K562 (cell line): Measurements from ENCODE around the gene LY6G5B. TPM values are rescaled to one million over a fixed set of nuclear protein-coding genes. Genes with fewer than 3 reads are reported as not detected.

Experiments
- BHLHE40 ChIP-seq: IDR thresholded peaks from 2 replicates; pipeline ENCODE4 v1.6.1; 2011; ENCODE audit warnings: low read length, improper control_type of control experiment
- CTBP1 ChIP-seq: fragments of 450-650 bp; IDR thresholded peaks from 2 replicates; pipeline ENCODE4 v1.6.1; 2016; ENCODE audit warnings: borderline replicate concordance
- ELF1 ChIP-seq: fragments of 200-800 bp; sonication (Bioruptor generic); IDR thresholded peaks from 2 replicates; pipeline ENCODE4 v1.6.1; 2016; ENCODE audit warnings: missing genetic modification characterization, missing compliant biosample characterization
- ESRRA ChIP-seq: fragments of 450-650 bp; IDR thresholded peaks from 2 replicates; pipeline ENCODE4 v1.6.1; 2014; ENCODE audit warnings: low read depth, mild to moderate bottlenecking, moderate library complexity, borderline replicate concordance
- ETV5 ChIP-seq: sonication (generic); formaldehyde crosslinking; IDR thresholded peaks from 2 replicates; pipeline ENCODE4 v1.4.0; 2020; ENCODE audit warnings: low read depth, mild to moderate bottlenecking, missing genetic modification reagents
- JUNB ChIP-seq: fragments of 450-650 bp; formaldehyde crosslinking; conservative IDR thresholded peaks from 2 replicates; pipeline ENCODE4 v1.4.0; 2020; ENCODE audit warnings: mild to moderate bottlenecking
- KAT8 ChIP-seq: fragments of 450-650 bp; IDR thresholded peaks from 2 replicates; pipeline ENCODE4 v1.6.1; 2016; ENCODE audit warnings: low read depth, mild to moderate bottlenecking
- NR1H2 ChIP-seq: sonication (generic); formaldehyde crosslinking; IDR thresholded peaks from 2 replicates; pipeline ENCODE4 v1.4.0; 2020; ENCODE audit warnings: mild to moderate bottlenecking, missing genetic modification reagents
- NR2C2 ChIP-seq, 2 experiments: fragments of 200-800 bp in 1 of 2; sonication (Bioruptor generic) in 1 of 2; sonication (generic) in 1 of 2; formaldehyde crosslinking in 1 of 2; IDR thresholded peaks; 2 replicates each; pipeline versions ENCODE4 v1.6.1 to v1.8.0; 2016 to 2022; ENCODE audit warnings: mild to moderate bottlenecking in 1 of 2, missing compliant biosample characterization in 1 of 2, missing genetic modification characterization in 1 of 2, missing genetic modification reagents in 1 of 2
- PHTF2 ChIP-seq: fragments of 250-450 bp; sonication (Bioruptor Pico); IDR thresholded peaks from 2 replicates; pipeline ENCODE4 v1.5.0; 2021; ENCODE audit warnings: mild to moderate bottlenecking
- TAL1 ChIP-seq: fragments of 450-650 bp; IDR thresholded peaks from 2 replicates; pipeline ENCODE4 v1.6.1; 2016; ENCODE audit warnings: mild to moderate bottlenecking
- TBL1XR1 ChIP-seq, 2 experiments: IDR thresholded peaks; 2 replicates each; pipeline ENCODE4 v1.6.1; 2012; ENCODE audit warnings: improper control_type of control experiment in 2 of 2, low read length in 2 of 2, mild to moderate bottlenecking in 1 of 2
- TBP ChIP-seq: optimal IDR thresholded peaks from 2 replicates; pipeline ENCODE3; 2011; ENCODE audit warnings: low read depth, low read length, improper control_type of control experiment
- U2AF1 ChIP-seq: fragments of 200-400 bp; formaldehyde crosslinking; optimal IDR thresholded peaks from 2 replicates; pipeline ENCODE3; 2017; ENCODE audit warnings: mild to moderate bottlenecking, low read depth, low read length, moderate library complexity
- ZNF140 ChIP-seq: fragments of 250-450 bp; sonication (Bioruptor Pico); IDR thresholded peaks from 2 replicates; pipeline ENCODE4 v1.8.0; 2021; ENCODE audit warnings: moderate library complexity, mild to moderate bottlenecking, inconsistent platforms
- ZNF77 ChIP-seq: fragments of 250-450 bp; sonication (Bioruptor Pico); IDR thresholded peaks from 2 replicates; pipeline ENCODE4 v1.5.0; 2020
- polyA plus RNA-seq, 8 experiments: library from polyadenylated mRNA; depleted of rRNA in 4 of 8; stranded (reverse) in 5 of 8; unstranded in 3 of 8; fragments of >200 nt; fragmentation: Nextera tagmentation in 2 of 8; fragmentation: Illumina TruSeq in 1 of 8; extraction: Ambion mirVana in 2 of 8; extraction: Trizol in 1 of 8; gene quantifications; 2 replicates each; pipeline versions ENCODE4 v1.2.1 to v1.2.3, GENCODE V29; 2011 to 2014; ENCODE audit warnings: inconsistent platforms in 1 of 8, missing spikeins in 1 of 8
- total RNA-seq, 7 experiments: library from RNA; depleted of rRNA in 6 of 7; stranded (reverse); fragments of >200 nt in 6 of 7; fragmentation: Illumina TruSeq in 2 of 7; extraction: Trizol in 2 of 7; gene quantifications; 2 replicates each; pipeline versions ENCODE4 v1.2.1 to v1.2.3, GENCODE V29; 2011 to 2021; ENCODE audit warnings: low replicate concordance in 1 of 7
- TF ChIP-seq, protein P1 (sequence below): sonication (generic); formaldehyde crosslinking; IDR thresholded peaks from 2 replicates; pipeline ENCODE4 v1.8.0; 2023; ENCODE audit warnings: mild to moderate bottlenecking, missing genetic modification reagents
- TF ChIP-seq, protein P2 (sequence below), 2 experiments: fragments of 450-650 bp; IDR thresholded peaks; 2 replicates each; pipeline ENCODE4 v1.6.1; 2016
- TF ChIP-seq, protein P3 (sequence below), 2 experiments: fragments of 450-650 bp in 1 of 2; sonication (generic) in 1 of 2; formaldehyde crosslinking; conservative IDR thresholded peaks; 2 replicates each; pipeline versions ENCODE4 v1.4.0 to v1.8.1; 2020 to 2022; ENCODE audit warnings: mild to moderate bottlenecking in 1 of 2, missing genetic modification reagents in 1 of 2
- TF ChIP-seq, protein P4 (sequence below): fragments of 450-650 bp; IDR thresholded peaks from 2 replicates; pipeline ENCODE4 v1.6.1; 2016; ENCODE audit warnings: low read depth, mild to moderate bottlenecking, moderate library complexity
- TF ChIP-seq, protein P5 (sequence below): sonication (generic); formaldehyde crosslinking; IDR thresholded peaks from 2 replicates; pipeline ENCODE4 v1.8.1; 2023; ENCODE audit warnings: mild to moderate bottlenecking, missing genetic modification reagents

Gene LY6G5B
- total and polyA plus RNA-seq, 9 of the 15 experiments (the other 6 are each of a cell fraction or from before 2014, with no cell fraction given), result 6.0 to 27.0 (median 7.5) TPM

DNA sequence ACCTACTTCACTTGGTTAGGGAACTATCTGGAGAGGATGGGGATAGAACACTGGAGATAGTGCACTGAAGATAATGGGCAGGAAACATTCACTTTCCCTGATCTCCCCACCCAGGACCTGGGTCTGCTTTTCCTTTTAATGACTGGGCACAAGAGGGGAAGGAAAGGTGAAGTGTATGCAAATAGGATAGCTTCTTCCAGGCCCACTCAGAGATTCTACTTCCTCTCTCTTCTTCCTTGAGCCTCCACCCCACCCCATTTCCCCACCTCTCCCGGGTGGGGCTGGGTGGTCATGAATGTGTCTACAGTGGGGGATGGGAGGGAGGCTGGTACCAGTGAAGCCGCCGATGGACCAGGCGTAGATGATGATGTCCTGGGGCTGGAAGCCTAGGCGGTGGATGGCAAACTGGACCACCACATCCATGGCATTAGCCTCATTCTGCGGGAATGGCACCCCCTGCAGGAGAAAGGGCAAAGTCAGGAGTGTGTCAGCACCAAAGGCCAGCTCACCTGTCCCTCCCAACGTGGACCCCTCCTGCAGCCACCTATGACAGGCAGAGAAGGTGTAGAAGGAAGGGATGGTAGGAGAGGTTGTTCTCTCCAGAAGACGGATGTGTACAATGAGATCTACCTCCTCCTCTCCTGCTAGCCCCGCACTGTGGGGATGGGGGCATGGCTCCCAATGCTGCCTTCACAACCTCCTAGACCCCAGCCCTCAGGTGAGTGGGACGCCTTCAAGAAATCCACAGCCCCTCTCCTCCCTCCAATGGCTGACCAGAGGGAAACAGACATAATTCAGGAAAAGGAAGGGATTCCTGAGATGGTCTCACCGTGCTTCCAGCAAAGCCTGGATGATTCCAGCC is 19.7 kb downstream of the LY6G5B start (continued):
- TF ChIP-seq, protein P1, sequence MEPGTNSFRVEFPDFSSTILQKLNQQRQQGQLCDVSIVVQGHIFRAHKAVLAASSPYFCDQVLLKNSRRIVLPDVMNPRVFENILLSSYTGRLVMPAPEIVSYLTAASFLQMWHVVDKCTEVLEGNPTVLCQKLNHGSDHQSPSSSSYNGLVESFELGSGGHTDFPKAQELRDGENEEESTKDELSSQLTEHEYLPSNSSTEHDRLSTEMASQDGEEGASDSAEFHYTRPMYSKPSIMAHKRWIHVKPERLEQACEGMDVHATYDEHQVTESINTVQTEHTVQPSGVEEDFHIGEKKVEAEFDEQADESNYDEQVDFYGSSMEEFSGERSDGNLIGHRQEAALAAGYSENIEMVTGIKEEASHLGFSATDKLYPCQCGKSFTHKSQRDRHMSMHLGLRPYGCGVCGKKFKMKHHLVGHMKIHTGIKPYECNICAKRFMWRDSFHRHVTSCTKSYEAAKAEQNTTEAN (CRISPR knock-in tag), result no peak
- TF ChIP-seq, protein P2, sequence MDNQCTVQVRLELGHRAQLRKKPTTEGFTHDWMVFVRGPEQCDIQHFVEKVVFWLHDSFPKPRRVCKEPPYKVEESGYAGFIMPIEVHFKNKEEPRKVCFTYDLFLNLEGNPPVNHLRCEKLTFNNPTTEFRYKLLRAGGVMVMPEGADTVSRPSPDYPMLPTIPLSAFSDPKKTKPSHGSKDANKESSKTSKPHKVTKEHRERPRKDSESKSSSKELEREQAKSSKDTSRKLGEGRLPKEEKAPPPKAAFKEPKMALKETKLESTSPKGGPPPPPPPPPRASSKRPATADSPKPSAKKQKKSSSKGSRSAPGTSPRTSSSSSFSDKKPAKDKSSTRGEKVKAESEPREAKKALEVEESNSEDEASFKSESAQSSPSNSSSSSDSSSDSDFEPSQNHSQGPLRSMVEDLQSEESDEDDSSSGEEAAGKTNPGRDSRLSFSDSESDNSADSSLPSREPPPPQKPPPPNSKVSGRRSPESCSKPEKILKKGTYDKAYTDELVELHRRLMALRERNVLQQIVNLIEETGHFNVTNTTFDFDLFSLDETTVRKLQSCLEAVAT (IDR thresholded peaks at IDR 0.05), result no peak
- TF ChIP-seq U2AF1 (no peak), TBL1XR1 (IDR thresholded peaks at IDR 0.05; ENCODE audit: low read length in 2 of 2) (no peak), KAT8 (0 out of 2 replicates have a peak, but pooled peaks have one; percentile 2), CTBP1 (no peak; the same call in 1 of the 2 replicates), NR1H2 (CRISPR knock-in tag) (no peak), NR2C2 (CRISPR knock-in tag; IDR thresholded peaks at IDR 0.05) (peak; percentile 57; the same call in 1 of the 2 replicates), NR2C2 (tag; IDR thresholded peaks at IDR 0.05) (no peak), JUNB (no peak), ESRRA (0 out of 2 replicates have a peak, but pooled peaks have one; percentile 9), BHLHE40 (no peak), ELF1 (tag) (no peak), ZNF140 (CRISPR knock-in tag) (no peak), TAL1 (no peak), ZNF77 (no peak), ETV5 (no peak), TBP (no peak), PHTF2 (no peak)
- TF ChIP-seq, protein P3, sequence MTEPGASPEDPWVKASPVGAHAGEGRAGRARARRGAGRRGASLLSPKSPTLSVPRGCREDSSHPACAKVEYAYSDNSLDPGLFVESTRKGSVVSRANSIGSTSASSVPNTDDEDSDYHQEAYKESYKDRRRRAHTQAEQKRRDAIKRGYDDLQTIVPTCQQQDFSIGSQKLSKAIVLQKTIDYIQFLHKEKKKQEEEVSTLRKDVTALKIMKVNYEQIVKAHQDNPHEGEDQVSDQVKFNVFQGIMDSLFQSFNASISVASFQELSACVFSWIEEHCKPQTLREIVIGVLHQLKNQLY (CRISPR knock-in tag; conservative IDR thresholded peaks at IDR 0.05), result no peak
- TF ChIP-seq, protein P4, sequence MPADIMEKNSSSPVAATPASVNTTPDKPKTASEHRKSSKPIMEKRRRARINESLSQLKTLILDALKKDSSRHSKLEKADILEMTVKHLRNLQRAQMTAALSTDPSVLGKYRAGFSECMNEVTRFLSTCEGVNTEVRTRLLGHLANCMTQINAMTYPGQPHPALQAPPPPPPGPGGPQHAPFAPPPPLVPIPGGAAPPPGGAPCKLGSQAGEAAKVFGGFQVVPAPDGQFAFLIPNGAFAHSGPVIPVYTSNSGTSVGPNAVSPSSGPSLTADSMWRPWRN, result no peak
- TF ChIP-seq, protein P5, sequence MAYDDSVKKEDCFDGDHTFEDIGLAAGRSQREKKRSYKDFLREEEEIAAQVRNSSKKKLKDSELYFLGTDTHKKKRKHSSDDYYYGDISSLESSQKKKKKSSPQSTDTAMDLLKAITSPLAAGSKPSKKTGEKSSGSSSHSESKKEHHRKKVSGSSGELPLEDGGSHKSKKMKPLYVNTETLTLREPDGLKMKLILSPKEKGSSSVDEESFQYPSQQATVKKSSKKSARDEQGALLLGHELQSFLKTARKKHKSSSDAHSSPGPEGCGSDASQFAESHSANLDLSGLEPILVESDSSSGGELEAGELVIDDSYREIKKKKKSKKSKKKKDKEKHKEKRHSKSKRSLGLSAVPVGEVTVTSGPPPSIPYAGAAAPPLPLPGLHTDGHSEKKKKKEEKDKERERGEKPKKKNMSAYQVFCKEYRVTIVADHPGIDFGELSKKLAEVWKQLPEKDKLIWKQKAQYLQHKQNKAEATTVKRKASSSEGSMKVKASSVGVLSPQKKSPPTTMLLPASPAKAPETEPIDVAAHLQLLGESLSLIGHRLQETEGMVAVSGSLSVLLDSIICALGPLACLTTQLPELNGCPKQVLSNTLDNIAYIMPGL, result no peak
